Epithelial cell of esophagus (primary cell): Measurements from ENCODE around the gene CENPO.

Source experiments
- DNase-seq: peaks from one replicate; pipeline ENCODE4 v3.0.0; 2010; ENCODE audit warnings: low read depth
- H3K4me3 ChIP-seq: 2 replicates; pipeline ENCODE4 v1.5.1; 2011; ENCODE audit warnings: mild to moderate bottlenecking, low read length, control low read depth
- CTCF ChIP-seq: IDR thresholded peaks from 2 replicates; pipeline ENCODE4 v1.5.1; 2011; ENCODE audit warnings: low read depth, mild to moderate bottlenecking, low read length, control low read depth, inconsistent platforms; ENCODE audit not compliant: insufficient read depth; ENCODE audit errors: missing control alignments

The CENPO gene

GRCh38 chr2:24768013-24768412 lies 25.2 kb upstream of the CENPO start:
- no peak for DNase-seq
- no peak overlapping the region for H3K4me3 ChIP-seq
- TF ChIP-seq CTCF: no peak

- H3K4me3 ChIP-seq: no peak overlapping the region
- DNase-seq: no peak
- TF ChIP-seq CTCF: no peak
Observed at GRCh38 chr2:24768601-24769000, 24.6 kb upstream of the CENPO start.

- DNase-seq: no peak
- no peak overlapping the region for H3K4me3 ChIP-seq
- TF ChIP-seq CTCF: no peak
Observed at GRCh38 chr2:24771061-24771460, 22.2 kb upstream of the CENPO start.

GRCh38 chr2:24771764-24772586 lies 21.2 kb upstream of the CENPO start:
- TF ChIP-seq CTCF: no peak
- DNase-seq: no peak
- no peak overlapping the region for H3K4me3 ChIP-seq

GRCh38 chr2:24774373-24774772 lies 18.9 kb upstream of the CENPO start:
- DNase-seq: no peak
- no peak for TF ChIP-seq CTCF
- no peak overlapping the region for H3K4me3 ChIP-seq

GRCh38 chr2:24779116-24779515 lies 14.1 kb upstream of the CENPO start:
- DNase-seq: no peak
- H3K4me3 ChIP-seq: no peak overlapping the region
- no peak for TF ChIP-seq CTCF

GRCh38 chr2:24783641-24784040 lies 9.6 kb upstream of the CENPO start:
- TF ChIP-seq CTCF: no peak
- DNase-seq: no peak

More at GRCh38 chr2:24783641-24784040, 9.6 kb upstream of the CENPO start:
- no peak overlapping the region for H3K4me3 ChIP-seq
